Astrocyte of the hippocampus (primary cell): ENCODE data around the gene CEL.
"Not testable (repeated sequence)": the region's sequence is repeated elsewhere in the genome, so short reads cannot be mapped to it uniquely, and the experiment has no call there.

Experiments used
- DNase-seq: peaks from one replicate; pipeline ENCODE4 v3.0.0; 2011; ENCODE audit warnings: low read depth, low spot score

The CEL gene

DNA sequence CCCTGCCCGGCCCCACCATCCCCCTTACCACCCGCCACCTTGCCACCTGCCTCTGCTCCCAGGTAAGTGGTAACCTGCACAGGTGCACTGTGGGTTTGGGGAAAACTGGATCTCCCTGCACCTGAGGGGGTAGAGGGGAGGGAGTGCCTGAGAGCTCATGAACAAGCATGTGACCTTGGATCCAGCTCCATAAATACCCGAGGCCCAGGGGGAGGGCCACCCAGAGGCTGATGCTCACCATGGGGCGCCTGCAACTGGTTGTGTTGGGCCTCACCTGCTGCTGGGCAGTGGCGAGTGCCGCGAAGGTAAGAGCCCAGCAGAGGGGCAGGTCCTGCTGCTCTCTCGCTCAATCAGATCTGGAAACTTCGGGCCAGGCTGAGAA lies at the start of gene CEL:
Gene CEL (plus strand): TSS at position 218 of the 382 bp plus-strand sequence. CDS start 22 bp downstream, at position 240.
- not testable (repeated sequence) for DNase-seq

DNA sequence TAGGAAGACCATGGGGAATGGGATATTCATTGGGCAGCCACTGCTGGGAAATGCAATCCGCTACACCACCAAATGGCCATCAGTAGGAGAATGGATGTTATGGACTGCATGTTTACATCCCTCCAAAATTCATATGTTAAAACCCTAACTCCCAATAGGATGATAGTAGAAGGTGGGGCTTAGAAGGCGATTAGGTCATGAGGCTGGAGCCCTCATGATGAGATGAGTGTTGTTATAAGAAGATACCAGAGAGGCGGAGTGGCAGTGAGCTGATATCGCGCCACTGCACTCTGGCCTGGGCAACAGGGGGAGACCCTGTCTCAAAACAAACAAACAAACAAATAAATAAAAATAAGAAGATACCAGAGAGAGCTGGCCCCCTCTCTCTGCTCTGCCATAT lies 47.1 kb upstream of the CEL start:
- no peak for DNase-seq

DNA sequence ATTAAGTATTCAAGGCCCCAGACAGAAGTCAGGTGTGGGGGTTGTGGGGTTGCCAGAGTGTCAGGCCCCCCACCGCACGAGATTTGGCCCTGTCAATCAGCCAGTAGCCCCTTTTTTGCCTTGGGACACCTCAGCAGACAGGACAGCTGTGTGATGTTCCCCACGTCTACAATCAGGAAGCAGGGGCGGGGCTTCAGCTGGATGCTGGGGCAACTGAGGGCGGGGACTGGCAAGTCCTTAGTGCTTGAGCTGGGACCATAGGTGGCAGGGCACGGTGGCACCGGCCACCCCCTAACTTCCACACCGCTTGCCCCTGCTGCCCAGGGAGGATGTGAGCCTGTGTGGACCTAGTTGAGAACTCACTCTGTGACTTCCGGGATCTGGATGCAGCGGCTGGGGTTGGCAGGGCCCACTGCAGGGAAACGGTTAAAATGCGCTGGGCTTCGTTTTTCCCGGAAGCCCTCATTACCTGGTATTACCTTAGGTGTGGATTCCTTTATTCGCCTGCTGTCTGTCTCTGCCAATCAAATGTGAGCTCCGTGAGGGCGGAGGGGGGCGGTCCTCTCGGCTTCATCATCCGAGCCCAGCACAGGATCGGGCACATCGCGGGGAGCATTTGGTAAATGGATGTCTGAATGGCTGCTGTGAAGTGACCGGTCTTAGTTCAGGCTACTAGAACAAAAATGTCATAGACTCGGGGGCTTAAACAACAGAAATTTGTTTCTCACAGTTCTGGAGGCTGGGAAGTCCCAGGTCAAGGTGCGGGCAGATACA lies 38.5 kb upstream of the CEL start:
- DNase-seq: no peak

DNA sequence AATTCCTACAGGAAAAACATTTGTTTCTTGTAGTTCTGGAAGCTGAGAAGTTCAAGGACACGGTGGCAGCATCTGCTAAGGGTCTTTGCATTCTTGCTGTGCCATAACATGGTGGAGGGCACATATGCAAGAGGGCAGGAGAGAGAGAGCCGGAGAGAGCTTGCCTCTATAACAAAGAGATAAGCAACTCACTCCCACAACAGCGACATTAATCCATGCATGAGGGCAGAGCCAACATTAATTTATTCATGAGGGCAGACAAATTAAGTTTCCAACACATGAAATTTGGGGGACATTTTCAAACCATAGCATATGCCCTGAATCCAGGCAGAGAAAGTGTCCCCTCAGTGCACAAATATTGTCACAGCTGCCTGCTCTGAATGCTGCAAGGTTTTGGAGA lies 35.4 kb upstream of the CEL start:
- DNase-seq: no peak

DNA sequence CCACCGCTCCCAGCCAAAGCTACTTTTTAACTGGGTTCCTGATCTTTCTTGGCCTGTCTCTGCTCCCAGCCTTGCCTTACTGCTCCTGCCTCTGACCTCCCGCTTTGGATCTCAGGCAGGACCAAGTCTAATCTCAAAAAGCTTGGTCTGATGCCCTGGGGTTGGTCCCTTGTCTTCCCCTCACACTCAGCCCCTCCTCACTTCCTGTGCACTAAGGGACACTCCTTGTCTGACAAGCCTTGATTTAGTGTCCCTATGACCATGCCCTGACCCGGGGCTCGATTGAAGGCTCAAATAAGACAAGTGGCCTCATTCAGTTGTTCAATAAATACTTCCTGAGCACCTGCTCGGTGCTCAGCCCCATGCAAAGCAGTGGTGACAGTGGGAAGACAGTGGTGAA lies 34.6 kb upstream of the CEL start:
- DNase-seq: no peak

DNA sequence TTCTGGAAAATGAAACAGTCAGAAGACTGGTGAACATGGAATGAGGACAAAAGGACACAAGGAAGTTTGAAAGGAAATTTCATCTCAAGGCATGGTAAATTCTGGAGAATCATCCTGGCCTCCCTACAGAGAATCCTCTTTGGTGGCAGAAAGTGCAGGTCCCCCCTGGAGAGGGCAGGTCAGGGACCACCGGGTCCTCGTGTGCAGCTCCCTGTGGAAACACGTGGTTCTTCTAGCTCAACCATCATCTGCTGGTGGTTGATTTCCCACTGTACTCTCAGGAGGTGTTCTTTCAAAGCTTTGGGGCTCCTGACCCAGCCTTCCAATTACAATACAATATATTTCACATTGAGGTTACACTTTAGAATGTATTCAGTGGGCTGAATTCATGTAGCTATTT lies 33.6 kb upstream of the CEL start:
- DNase-seq: no peak

DNA sequence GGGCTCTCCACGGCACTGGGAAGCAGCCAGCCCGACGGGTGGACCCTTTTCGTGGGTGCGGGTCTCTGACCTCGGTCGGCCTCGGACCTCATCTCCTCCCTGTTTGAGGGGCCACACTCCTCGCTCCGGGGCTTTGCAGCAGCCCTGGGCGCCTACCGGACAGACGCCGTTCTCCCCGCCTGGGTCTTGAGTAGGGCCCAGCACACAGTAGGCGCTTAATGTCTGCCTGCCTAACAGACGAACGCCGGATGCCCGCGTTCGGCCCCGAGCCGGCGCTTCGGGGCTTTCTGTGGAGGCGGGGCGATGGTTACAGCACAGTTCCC lies 31.8 kb upstream of the CEL start:
- DNase-seq: no peak

DNA sequence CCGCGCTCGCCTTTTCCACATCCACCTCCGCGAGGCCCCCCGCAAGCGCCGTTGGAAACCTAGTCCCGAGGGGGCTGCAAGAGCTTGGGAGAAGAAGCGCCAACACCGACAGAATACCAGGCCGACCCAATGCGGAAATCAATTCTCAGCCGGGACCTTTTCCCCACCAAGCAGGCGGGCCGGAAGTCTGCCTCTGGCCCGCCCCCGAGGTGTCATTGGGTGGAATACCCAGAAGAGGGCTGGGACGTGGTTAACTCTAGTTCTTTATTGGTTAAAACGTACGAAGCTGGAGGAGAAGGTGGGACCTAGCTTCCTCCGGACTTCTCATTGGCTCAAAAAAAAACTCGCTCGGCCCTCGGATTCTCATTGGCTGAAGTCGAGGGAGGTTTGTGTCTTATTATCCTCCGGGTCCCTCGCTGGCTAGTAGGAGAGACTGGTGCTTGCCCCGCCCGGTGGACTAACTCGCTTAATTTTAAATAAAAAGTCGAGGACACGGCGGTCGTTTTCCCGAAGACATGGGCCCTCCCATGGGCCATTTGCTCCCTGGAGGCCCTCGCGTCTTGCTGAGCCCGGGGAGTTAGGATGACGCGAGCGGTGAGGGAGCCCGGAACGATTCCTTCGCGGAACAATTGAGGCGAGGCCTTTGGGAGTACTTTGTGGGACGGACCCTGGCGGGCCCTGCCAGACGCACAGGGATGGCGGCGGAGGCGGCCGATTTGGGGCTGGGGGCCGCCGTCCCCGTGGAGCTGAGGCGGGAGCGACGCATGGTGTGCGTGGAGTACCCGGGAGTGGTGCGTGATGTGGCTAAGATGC lies 31.3 kb upstream of the CEL start, which contains the start of gene GTF3C5:
Gene GTF3C5 (plus strand): TSS at position 681 of the 813 bp plus-strand sequence. CDS start 15 bp downstream, at position 696.
- peak; percentile 98 for DNase-seq

DNA sequence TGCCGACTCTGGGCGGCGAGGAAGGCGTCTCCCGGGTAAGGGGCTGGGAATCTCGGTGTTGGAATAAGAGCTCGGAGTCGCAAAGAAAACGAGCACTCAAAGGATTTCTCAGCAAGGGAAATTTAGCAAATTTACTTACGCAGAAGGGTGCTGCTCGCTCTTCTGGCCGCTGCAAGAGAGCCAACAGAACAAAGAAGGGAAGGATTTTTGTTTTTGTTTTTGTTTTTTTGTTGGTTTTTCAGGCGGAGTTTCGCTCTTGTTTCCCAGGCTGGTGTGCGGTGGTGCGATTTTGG lies 30.7 kb upstream of the CEL start:
- DNase-seq: no peak

DNA sequence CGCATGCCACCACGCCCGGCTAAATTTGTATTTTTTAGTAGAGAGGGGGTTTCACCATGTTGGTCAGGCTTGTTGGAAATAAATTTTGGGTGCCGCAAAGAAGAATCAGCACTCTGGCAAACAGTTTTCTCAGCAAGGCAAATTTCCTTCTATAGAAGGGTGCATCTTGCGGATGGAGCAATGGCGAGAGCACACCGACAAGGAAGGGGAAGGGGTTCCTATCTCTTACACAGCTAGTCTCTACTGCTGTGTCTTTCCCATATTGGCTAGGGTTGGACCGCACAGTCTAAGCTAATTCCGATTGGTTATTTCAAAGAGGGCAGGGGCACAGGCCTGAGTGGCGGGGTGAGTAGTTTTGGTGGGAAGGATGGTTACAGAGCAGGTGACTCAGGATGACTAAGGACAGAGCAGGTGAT lies 30.3 kb upstream of the CEL start:
- DNase-seq: no peak

DNA sequence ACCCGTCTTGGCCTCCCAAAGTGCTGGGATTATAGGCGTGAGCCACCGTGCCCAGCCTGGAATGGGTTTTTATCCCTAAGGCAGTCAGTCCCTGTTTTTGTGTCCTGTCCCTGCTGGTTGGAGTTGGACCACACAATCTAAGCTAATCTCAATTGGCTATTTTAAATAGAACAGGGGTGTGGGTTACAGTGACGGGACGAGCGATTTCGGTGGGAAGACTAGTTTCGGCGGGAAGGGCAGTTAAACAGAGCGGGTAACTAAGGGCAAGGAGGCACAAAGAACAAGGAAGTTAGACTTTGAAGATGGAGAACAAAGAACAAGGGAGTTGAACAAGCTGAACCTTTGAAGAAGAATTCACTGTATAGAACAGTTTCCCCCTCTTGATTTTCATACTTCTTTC lies 29.6 kb upstream of the CEL start:
- no peak for DNase-seq

DNA sequence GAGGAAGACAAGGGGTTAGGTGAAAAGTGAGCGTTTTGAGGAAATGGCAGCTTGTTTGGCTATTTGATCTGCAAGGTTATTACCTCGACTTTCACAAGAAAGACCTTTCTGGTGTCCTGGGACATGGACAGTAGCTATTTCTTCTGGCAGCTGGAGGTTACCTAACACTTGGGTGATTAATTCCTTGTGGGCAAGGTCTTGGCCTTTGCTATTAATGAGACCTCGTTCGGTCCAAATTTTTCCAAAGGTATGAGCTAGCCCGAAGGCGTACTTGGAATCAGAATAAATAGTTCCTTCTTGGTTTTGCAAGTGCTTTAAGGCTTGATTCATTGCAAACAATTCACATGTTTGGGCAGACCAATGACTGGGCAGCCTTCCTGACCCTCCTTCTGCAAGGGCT lies 26.1 kb upstream of the CEL start:
- no peak for DNase-seq

DNA sequence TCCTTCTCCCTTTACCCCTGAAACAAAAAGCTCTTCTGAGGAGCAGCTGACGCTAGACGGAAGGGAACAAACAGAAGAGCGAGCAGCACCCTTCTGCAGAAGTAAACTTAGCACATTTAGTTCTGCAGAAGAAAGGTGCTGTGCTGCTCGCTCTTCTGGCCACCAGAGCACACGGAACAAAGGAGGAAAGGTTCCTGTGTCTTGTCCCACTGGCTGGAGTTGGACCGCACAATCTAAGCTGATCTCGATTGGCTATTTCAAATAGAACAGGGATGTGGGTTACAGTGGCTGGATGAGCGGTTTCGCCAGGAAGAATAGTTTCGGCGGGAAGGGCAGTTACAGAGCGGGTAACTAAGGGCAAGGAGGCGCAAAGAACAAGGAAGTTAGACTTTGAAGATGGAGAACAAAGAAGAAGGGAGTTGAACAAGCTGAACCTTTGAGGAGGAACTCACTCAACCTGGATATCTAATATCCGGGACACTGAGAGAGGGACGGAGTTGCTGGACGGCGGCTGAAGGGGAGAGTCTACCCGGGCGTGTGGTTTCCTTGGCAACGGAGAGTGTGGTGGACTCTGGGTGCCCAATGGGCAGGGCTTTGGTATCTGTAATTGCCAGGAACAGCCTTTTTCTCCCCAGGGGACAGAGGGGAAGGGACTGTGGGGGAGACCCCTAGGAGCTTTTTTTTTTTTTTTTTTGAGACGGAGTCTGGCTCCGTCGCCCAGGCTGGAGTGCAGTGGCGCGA lies 23.8 kb upstream of the CEL start:
- DNase-seq: no peak

DNA sequence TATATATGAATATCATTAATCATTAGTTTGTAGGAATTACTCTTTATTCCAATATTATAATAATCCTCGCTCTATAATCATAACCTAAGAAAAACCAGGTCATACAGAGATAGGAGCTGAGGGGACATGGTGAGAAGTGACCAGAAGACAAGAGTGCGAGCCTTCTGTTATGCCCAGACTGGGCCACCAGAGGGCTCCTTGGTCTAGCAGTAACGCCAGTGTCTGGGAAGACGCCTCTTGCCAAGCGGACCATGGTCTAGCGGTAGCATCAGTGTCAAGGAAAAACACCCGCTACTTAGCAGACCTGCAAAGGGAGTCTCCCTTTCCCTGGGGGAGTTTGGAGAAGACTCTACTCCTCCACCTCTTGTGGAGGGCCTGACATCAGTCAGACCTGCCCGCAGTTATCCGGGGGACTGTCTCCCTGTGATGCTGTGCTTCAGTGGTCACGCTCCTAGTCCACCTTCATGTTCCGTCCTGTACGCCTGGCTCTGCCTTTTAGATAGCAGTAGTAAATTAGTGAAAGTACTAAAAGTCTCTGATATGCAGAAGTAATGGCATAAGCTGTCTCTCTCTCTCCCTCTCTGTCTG lies 20.8 kb upstream of the CEL start:
- DNase-seq: peak; percentile 56

DNA sequence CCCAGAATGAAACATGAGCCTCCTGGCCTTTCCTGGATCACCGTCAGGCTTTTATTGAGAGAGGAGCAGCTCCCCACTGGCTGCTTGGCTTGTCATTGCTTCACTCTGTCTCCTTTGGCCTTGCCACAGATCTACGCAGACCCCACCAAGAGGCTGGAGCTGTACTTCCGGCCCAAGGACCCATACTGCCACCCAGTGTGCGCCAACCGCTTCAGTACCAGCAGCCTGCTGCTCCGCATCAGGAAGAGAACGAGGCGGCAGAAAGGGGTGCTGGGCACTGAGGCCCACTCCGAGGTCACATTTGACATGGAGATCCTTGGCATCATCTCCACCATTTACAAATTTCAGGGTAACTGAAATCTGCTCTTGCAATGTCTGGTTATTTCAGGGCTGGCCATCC lies 19.8 kb upstream of the CEL start:
- DNase-seq: no peak

DNA sequence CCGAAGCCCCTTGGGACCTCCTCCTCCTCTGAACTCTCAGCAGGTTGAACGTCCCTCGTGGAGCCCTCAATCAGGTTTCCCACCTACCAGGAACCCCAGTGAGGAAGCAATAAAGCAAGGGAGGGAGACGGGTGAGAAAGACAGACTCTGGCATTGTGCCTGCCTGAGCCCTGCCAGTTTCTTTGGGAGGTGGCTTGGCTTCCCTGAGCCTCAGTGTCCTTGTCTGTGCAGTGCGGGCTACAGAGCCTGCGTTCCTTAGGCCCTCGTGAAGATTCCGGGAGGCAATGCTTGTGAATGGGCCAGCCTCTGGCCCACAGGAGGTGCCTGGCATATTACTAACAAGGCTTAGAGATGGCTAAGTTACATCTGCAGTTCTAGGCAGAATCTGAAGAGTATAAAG lies 19.1 kb upstream of the CEL start:
- no peak for DNase-seq

DNA sequence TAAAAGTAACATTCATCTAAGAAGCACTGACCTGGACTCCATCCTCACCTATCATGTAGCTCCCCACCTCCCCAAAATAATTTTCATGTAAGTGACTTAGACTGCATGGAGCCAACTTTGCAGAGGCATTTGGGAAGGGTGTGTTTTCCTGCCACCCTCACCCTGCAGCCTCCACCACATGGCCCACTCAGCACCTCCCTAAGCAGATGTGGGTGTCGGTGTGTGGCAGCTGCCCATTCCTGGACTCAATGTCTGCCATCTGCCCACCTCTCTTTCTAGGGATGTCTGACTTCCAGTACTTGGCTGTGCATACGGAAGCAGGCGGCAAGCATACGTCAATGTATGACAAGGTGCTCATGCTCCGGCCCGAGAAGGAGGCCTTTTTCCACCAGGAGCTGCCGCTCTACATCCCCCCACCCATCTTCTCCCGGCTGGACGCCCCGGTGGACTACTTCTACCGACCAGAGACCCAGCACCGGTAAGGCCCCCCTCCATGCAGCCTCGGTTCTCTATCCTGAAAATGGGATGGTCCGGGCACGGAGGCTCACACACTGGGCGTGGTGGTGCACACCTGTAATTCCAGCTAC lies 18.2 kb upstream of the CEL start:
- DNase-seq: no peak

DNA sequence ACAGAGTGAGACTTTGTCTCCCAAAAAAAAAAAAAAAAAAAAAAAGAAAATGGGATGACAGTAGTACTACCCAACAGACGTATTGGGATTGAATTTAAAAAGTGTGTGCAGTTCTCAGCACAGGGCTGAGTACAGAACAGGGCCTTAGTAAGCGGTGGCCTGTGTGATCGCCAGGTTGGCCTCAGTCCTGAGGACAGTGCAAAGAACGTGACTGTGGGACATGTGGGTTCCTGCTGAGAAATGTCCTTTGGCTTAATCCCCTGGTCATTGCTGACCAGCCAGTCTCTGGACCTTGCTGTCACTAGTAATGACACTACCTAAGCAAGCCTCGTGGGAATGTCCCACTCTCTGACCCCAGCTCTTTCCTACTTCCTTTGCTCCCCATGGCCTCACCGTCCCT lies 17.7 kb upstream of the CEL start:
- no peak for DNase-seq

DNA sequence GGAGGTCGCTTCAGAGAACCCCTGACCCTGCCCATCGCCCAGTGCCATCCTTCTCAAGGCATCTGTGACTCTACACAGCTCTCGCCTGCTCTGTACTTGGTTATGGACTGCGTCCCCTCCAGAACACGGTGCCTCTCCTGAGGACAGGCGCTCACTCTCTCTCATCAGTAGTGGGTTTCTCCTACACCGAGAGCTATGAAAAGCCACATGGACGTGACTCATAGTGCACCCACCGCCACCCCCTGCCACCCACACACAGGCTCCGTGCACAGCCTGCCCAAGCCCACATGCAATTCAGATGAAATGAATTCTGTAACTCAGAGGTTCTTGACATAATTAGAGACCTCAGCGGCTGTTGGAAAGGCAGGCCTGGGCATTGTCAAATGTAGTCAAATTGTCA lies 17.1 kb upstream of the CEL start:
- DNase-seq: no peak

DNA sequence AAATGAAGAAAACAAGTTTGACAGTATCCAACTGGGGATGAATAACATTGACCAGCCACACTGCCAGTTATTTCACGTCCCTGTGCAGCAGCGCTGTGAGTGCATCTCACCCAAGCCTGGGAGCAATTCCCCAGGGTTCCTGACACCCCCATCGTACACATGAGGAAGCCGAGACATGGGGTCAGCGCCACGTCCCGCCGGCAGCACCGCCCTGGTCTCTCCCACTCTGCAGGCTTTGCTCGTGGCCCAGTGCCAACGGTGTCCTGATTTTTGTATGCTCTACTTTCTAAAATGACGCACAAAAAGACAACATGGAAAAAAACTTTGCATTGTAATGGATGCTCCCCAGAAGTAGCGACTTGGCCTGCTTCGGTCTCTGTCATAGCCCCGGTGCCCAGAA lies 16.6 kb upstream of the CEL start:
- DNase-seq: no peak

DNA sequence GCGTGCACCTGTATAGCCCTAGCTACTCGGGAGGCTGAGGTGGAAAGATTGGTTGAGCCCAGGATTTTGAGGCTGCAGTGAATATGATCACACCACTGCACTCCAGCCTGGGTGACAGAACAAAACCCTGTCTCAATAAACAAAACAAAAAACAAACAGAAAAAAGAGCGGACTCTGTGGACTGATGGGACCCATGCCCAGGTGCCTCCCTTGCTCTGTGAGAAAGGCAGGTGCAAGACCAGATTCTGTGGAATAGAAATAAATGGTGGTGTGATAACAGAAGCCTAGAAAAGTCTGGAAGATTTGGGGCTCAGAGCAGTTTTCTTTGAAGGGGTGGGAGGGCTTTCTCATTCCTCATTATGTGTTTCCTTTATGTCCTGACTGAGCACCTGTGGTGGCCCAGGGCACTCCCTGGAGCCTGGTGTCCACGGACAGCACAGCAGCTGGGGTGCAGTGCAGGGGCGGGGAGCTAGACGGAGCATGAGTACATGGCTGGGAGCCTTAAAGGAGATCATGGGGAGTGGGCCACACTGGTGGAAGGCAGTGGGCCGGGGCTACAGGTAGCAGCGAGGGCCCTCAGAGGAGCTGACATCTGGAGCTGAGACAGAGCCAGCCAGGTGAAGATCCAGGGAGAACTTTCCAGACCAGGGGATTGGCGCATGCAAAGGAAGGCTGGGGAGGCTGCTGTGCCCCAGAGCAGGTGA lies 15.4 kb upstream of the CEL start:
- DNase-seq: no peak
